Trophoblast cell (in vitro differentiated cells and primary cell): ENCODE data around the gene SESN1.
A peak's percentile ranks its signal among the peaks of the same experiment; 100 is the strongest.

Source experiments
- DNase-seq, 2 donors: peaks; one replicate each; pipeline ENCODE4 v3.0.0-alpha.2; 2016
- H2AFZ ChIP-seq: 2 replicates; pipeline ENCODE4 v1.6.1; 2013; ENCODE audit warnings: low read length, moderate library complexity, mild to moderate bottlenecking; ENCODE audit not compliant: insufficient read depth, poor library complexity
- H2AK5ac ChIP-seq: 2 replicates; pipeline ENCODE4 v1.6.1; 2013; ENCODE audit warnings: mild to moderate bottlenecking, low read length
- H2BK120ac ChIP-seq: 2 replicates; pipeline ENCODE4 v1.6.1; 2013; ENCODE audit warnings: low read length, mild to moderate bottlenecking, moderate library complexity; ENCODE audit not compliant: insufficient read depth, poor library complexity
- H2BK12ac ChIP-seq: 2 replicates; pipeline ENCODE4 v1.6.1; 2013; ENCODE audit warnings: mild to moderate bottlenecking, low read length, moderate library complexity
- H2BK5ac ChIP-seq: 2 replicates; pipeline ENCODE4 v1.6.1; 2013; ENCODE audit warnings: low read length, low read depth, moderate library complexity, mild to moderate bottlenecking; ENCODE audit not compliant: poor library complexity
- H3K14ac ChIP-seq: 2 replicates; pipeline ENCODE4 v1.6.1; 2013; ENCODE audit warnings: mild to moderate bottlenecking, low read length
- H3K18ac ChIP-seq: 2 replicates; pipeline ENCODE4 v1.6.1; 2013; ENCODE audit warnings: mild to moderate bottlenecking, low read length
- H3K23ac ChIP-seq: 2 replicates; pipeline ENCODE4 v1.6.1; 2013; ENCODE audit warnings: low read length
- H3K27ac ChIP-seq: 2 replicates; pipeline ENCODE4 v1.5.1; 2013; ENCODE audit warnings: low read depth, mild to moderate bottlenecking, inconsistent platforms, low read length, moderate library complexity
- H3K27me3 ChIP-seq: 2 replicates; pipeline ENCODE4 v1.6.1; 2013; ENCODE audit warnings: inconsistent platforms, mild to moderate bottlenecking, low read length, moderate library complexity; ENCODE audit not compliant: insufficient read depth
- H3K36me3 ChIP-seq, 2 experiments: 1 replicate in 1 of 2; 2 replicates in 1 of 2; pipeline ENCODE4 v1.6.1; 2013; ENCODE audit warnings: low read length in 2 of 2, mild to moderate bottlenecking in 2 of 2, moderate library complexity in 1 of 2; ENCODE audit not compliant: insufficient read depth in 2 of 2, control insufficient read depth in 1 of 2
- H3K4ac ChIP-seq: 2 replicates; pipeline ENCODE4 v1.6.1; 2013; ENCODE audit warnings: low read depth, mild to moderate bottlenecking, low read length, moderate library complexity
- H3K4me1 ChIP-seq, 2 experiments: 1 replicate in 1 of 2; 2 replicates in 1 of 2; pipeline ENCODE4 v1.6.1; 2013; ENCODE audit warnings: low read length in 2 of 2, mild to moderate bottlenecking in 2 of 2, moderate library complexity in 1 of 2; ENCODE audit not compliant: insufficient read depth in 2 of 2, control insufficient read depth in 1 of 2
- H3K4me2 ChIP-seq: 2 replicates; pipeline ENCODE4 v1.6.1; 2013; ENCODE audit warnings: inconsistent platforms, mild to moderate bottlenecking, low read length, moderate library complexity
- H3K4me3 ChIP-seq: 2 replicates; pipeline ENCODE4 v1.5.1; 2013; ENCODE audit warnings: mild to moderate bottlenecking, low read depth, low read length, inconsistent platforms
- H3K79me1 ChIP-seq: one replicate; pipeline ENCODE4 v1.6.1; 2013; ENCODE audit warnings: low read length
- H3K79me2 ChIP-seq: 2 replicates; pipeline ENCODE4 v1.6.1; 2013; ENCODE audit warnings: low read length, mild to moderate bottlenecking; ENCODE audit not compliant: control insufficient read depth, insufficient read depth, poor library complexity
- H3K9ac ChIP-seq: 2 replicates; pipeline ENCODE4 v1.6.1; 2013; ENCODE audit warnings: mild to moderate bottlenecking, low read length
- H3K9me3 ChIP-seq: 2 replicates; pipeline ENCODE4 v1.6.1; 2013; ENCODE audit warnings: low read depth, mild to moderate bottlenecking, control low read depth, inconsistent platforms, low read length; ENCODE audit not compliant: insufficient read depth
- H4K12ac ChIP-seq: 2 replicates; pipeline ENCODE4 v1.6.1; 2013; ENCODE audit warnings: low read depth, mild to moderate bottlenecking, low read length, moderate library complexity
- H4K8ac ChIP-seq: 2 replicates; pipeline ENCODE4 v1.6.1; 2013; ENCODE audit warnings: low read depth, mild to moderate bottlenecking, low read length, moderate library complexity
- H4K91ac ChIP-seq: one replicate; pipeline ENCODE4 v1.6.1; 2013; ENCODE audit warnings: low read depth, mild to moderate bottlenecking, low read length, moderate library complexity
- WGBS: extraction: QIAGEN DNeasy Blood & Tissue Kit; methylation state at CpG from one replicate; pipeline ENCODE4 v1.1.7; 2013; ENCODE audit warnings: missing lambda C conversion rate; ENCODE audit not compliant: insufficient read length, insufficient coverage; ENCODE audit errors: extremely low coverage; 5-methylcytosine and 5-hydroxymethylcytosine counted together

The SESN1 gene

DNA sequence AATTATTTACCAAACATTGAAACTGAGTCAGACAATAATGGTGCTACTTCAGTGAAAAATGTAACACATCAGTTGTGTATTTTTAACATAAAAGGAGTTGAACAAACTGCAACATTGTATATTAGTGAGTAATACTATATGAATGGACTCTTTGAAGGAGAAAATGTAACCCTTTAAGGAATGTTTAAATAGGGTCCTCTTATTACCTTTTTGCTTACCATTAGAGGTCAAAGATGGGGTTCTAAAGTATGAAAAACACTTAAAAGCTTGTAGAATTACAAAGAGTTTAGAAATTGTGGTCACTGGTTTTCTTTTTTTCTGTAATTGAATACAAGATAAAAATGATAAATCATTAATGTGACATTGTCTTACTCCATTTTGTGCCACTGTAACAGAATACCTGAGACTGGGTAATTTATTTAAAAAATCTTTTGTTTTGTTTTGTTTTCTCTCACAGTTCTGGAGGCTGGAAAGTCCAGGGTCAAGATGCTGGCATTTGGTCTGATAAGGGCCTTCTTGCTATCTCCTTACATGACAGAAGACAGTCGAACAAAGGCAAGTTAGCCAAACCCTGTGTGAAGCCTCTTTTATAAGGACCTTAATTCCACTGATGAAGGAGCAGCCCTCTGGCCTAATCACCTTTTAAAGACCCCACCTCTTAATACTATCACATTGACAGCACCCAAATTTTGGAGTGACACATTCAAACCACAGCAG lies 43.2 kb downstream of the SESN1 start:
- peak in 1 of 2 donors; percentile 40 for DNase-seq
- Histone ChIP-seq H4K12ac (no peak overlapping the region), H2AK5ac (no peak overlapping the region), H3K14ac (no peak overlapping the region), H3K4ac (no peak overlapping the region), H3K18ac (no peak overlapping the region), H2AFZ (no peak overlapping the region), H3K23ac (no peak overlapping the region), H3K4me1 (no peaks in the 10 kb centered on the region), H3K4me2 (no peak overlapping the region), H3K9ac (no peak overlapping the region), H3K27me3 (no peaks in the 10 kb centered on the region), H3K27ac (no peak overlapping the region), H4K8ac (no peak overlapping the region), H3K9me3 (no peaks in the 10 kb centered on the region), H3K79me2 (no peaks in the 10 kb centered on the region), H4K91ac (no peak overlapping the region), H3K79me1 (no peaks in the 10 kb centered on the region), H2BK12ac (no peak overlapping the region), H3K36me3 (no peaks in the 10 kb centered on the region), H2BK5ac (no peak overlapping the region), H2BK120ac (no peak overlapping the region), H3K4me3 (no peak overlapping the region)
- no CpG with 5 or more reads among the region's 1 CpG for WGBS

DNA sequence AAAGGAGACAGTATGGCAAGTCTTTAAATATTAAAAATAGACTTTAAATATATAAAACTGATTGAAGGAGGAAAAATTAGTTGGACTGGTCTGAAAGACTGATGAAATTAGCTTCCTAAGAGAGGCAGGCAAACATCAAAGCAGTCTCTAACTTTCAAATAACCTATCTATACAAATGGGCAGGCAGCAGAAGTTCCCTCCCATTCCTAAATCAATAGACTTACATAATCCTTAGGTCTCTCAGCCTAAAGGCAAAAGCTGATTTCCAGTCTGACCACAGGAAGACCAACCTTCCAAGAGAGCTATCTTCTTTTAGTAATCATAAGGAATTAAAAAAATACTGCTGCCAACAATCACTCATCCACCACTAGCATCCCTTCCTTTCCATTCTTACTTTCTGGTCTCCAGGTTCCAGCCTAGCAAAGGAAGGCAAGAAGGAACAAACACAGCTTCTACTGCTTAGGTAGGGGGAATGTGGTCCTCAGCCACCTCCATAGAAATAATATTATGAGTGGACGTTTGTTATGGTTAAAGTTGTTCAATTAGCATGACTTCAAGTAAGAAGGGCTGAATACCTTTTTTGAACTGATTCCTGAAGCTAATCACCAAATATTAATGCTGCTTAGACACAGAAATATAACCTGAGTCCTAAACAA lies 44.1 kb downstream of the SESN1 start:
- no peak for DNase-seq
- WGBS, result no CpG with 5 or more reads among the region's 1 CpG

GRCh38 chr6:109050012-109050411 lies 44.6 kb downstream of the SESN1 start:
- Histone ChIP-seq H3K27ac (no peak overlapping the region), H3K4me3 (no peak overlapping the region), H4K91ac (no peak overlapping the region), H3K79me1 (no peaks in the 10 kb centered on the region), H4K12ac (no peak overlapping the region), H3K36me3 (no peaks in the 10 kb centered on the region), H3K4me2 (no peak overlapping the region), H3K14ac (no peak overlapping the region), H3K23ac (no peak overlapping the region), H3K4ac (no peak overlapping the region), H2BK120ac (no peak overlapping the region), H2AK5ac (no peak overlapping the region), H2AFZ (no peak overlapping the region), H4K8ac (no peak overlapping the region), H3K9ac (no peak overlapping the region), H3K79me2 (no peaks in the 10 kb centered on the region), H2BK5ac (no peak overlapping the region), H2BK12ac (no peak overlapping the region), H3K27me3 (no peaks in the 10 kb centered on the region), H3K9me3 (no peaks in the 10 kb centered on the region), H3K18ac (no peak overlapping the region), H3K4me1 (no peaks in the 10 kb centered on the region)
- WGBS, result no CpG with 5 or more reads among the region's 2 CpGs
- no peak for DNase-seq

More for the DNA sequence above, 44.1 kb downstream of the SESN1 start:
- no peaks in the 10 kb centered on the region for H3K36me3 ChIP-seq
- H4K8ac ChIP-seq, result no peak overlapping the region
- H2BK12ac ChIP-seq, result no peak overlapping the region
- no peak overlapping the region for H3K23ac ChIP-seq
- H4K91ac ChIP-seq, result no peak overlapping the region
- no peak overlapping the region for H4K12ac ChIP-seq
- H3K14ac ChIP-seq, result no peak overlapping the region
- no peak overlapping the region for H3K27ac ChIP-seq
- no peak overlapping the region for H3K9ac ChIP-seq
- no peak overlapping the region for H3K4me2 ChIP-seq
- H3K4me3 ChIP-seq, result no peak overlapping the region
- no peak overlapping the region for H2BK5ac ChIP-seq
- H3K9me3 ChIP-seq, result no peaks in the 10 kb centered on the region
- H2BK120ac ChIP-seq, result no peak overlapping the region
- H3K27me3 ChIP-seq, result no peaks in the 10 kb centered on the region
- no peak overlapping the region for H3K4ac ChIP-seq
- no peak overlapping the region for H2AK5ac ChIP-seq
- no peak overlapping the region for H2AFZ ChIP-seq
- no peaks in the 10 kb centered on the region for H3K79me1 ChIP-seq
- H3K4me1 ChIP-seq, result no peaks in the 10 kb centered on the region
- no peaks in the 10 kb centered on the region for H3K79me2 ChIP-seq
- H3K18ac ChIP-seq, result no peak overlapping the region

DNA sequence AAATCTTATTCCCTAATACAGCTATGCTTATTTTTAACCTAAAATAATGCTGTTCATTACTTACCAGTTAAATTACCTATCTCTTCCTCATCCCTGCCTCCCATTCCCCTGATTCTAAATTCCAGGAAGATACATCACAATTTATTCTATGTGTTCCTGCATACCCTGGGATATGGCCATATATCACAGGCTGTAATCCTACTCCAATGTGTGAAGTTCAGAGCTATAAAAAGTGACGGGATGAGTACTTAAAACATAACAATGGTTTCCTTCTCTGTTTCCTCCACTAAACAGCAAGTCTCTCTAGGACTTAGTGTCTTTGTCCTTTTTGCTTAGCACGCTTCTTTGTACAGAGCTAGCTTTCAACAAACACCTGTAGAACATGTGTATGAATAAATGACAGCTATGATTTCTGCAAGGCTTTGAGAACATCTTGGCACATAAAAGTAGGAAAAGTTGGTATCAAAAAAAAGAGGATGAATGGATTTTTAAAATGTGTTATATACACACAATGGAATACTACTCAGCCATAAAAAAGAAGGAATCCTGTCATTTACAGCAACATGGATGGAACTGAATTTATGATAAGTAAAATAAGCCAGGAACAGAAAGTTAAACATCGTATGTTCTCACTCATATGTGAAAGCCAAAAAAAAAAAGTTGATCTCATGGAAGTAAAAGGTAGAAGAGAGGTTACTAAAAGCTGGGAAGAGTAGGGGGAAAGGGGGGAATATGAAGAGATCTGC lies 45.8 kb downstream of the SESN1 start:
- WGBS, result no CpG with 5 or more reads among the region's 3 CpGs
- no peak overlapping the region for H2BK120ac ChIP-seq
- no peaks in the 10 kb centered on the region for H3K4me1 ChIP-seq
- no peak overlapping the region for H3K4me2 ChIP-seq
- no peak overlapping the region for H2BK5ac ChIP-seq
- H3K9ac ChIP-seq, result no peak overlapping the region
- H3K36me3 ChIP-seq, result no peaks in the 10 kb centered on the region
- H4K12ac ChIP-seq, result no peak overlapping the region
- no peak overlapping the region for H3K4me3 ChIP-seq
- no peak overlapping the region for H4K8ac ChIP-seq
- no peak overlapping the region for H3K23ac ChIP-seq
- no peaks in the 10 kb centered on the region for H3K79me2 ChIP-seq
- H3K79me1 ChIP-seq, result no peaks in the 10 kb centered on the region
- DNase-seq, result no peak
- H2AFZ ChIP-seq, result no peak overlapping the region
- no peak overlapping the region for H2BK12ac ChIP-seq
- H3K27ac ChIP-seq, result no peak overlapping the region
- H4K91ac ChIP-seq, result no peak overlapping the region
- H2AK5ac ChIP-seq, result no peak overlapping the region
- H3K14ac ChIP-seq, result no peak overlapping the region
- H3K18ac ChIP-seq, result no peak overlapping the region
- H3K4ac ChIP-seq, result no peak overlapping the region
- no peaks in the 10 kb centered on the region for H3K9me3 ChIP-seq
- H3K27me3 ChIP-seq, result no peaks in the 10 kb centered on the region
